ENCODE measurements around the gene GRIK4. TPM values are rescaled to one million over a fixed set of nuclear protein-coding genes. Genes with fewer than 3 reads are reported as not detected.

GRIK4 gene
- total and polyA plus RNA-seq, 2 donors (not counting 1 experiment from before 2014, with no cell fraction given), result 0.12 to 0.27 TPM

DNA sequence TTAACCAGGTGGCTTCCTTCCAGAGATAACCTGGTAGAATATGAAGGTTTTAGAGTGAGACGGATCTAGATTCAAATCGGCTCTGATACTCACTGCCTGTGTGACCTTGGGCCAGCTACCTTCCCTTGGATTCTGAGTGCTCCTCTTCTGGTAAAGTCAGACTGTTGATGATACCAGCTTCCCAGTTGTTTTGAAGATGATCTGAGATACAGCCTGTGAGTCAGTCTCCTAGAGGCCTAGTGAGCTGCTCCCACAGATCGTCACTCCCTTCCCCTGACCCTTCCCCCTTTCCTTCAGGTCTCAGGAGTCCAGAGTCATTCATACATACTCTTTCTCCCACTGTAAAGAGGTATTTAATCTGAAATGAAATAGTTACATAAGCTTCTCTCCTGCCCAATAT is 207.8 kb downstream of the GRIK4 start:
- no peak overlapping the region for H3K4me2 ChIP-seq (replicated peaks; ENCODE audit: low read depth, low read length, poor library complexity, severe bottlenecking)
- Mint-ChIP-seq H3K9me3 (ENCODE audit: insufficient read depth) (no peaks in the 10 kb centered on the region), H3K27ac (no peak overlapping the region), H3K4me1 (peaks cover 6% of the 10 kb centered on the region), H3K4me3 (no peak overlapping the region), H3K27me3 (peaks cover 27% of the 10 kb centered on the region)
- H3K27ac ChIP-seq (ENCODE audit: low read length in 2 of 2), result no peak overlapping the region
- no CpG with 5 or more reads among the region's 3 CpGs for WGBS (ENCODE audit: insufficient coverage)
- H3K36me3 ChIP-seq (replicated peaks in 1 of 2; ENCODE audit: control extremely low read depth in 1 of 2, control insufficient read depth in 1 of 2, extremely low read depth in 1 of 2, insufficient read depth in 2 of 2, low read length in 1 of 2), result no peaks in the 10 kb centered on the region
- H3K4me3 ChIP-seq (ENCODE audit: control extremely low read depth in 1 of 5, extremely low read depth in 1 of 5, insufficient read depth in 1 of 5, low read depth in 2 of 5, low read length in 4 of 5), result no peak overlapping the region
- no peak for DNase-seq
- no peak overlapping the region for H2AFZ ChIP-seq (ENCODE audit: insufficient read depth, low read depth, low read length, poor library complexity, severe bottlenecking)
- H3K4me1 ChIP-seq (ENCODE audit: control insufficient read depth in 2 of 2, insufficient read depth in 2 of 2, low read length in 2 of 2), result peaks cover 0 to 8% of the 10 kb centered on the region in 2 donors
- ATAC-seq (ENCODE audit: low read depth), result no peak
- ChIA-PET CTCF (interaction anchor here (0.6 kb wide), 1 partner anchor 548 kb away, joined by 6 read pairs; no protein-coding TSS in a partner anchor), POLR2A (no interaction called here)
- H3K79me2 ChIP-seq (ENCODE audit: control insufficient read depth, insufficient read depth, low read length), result no peaks in the 10 kb centered on the region
- TF ChIP-seq, protein P1, sequence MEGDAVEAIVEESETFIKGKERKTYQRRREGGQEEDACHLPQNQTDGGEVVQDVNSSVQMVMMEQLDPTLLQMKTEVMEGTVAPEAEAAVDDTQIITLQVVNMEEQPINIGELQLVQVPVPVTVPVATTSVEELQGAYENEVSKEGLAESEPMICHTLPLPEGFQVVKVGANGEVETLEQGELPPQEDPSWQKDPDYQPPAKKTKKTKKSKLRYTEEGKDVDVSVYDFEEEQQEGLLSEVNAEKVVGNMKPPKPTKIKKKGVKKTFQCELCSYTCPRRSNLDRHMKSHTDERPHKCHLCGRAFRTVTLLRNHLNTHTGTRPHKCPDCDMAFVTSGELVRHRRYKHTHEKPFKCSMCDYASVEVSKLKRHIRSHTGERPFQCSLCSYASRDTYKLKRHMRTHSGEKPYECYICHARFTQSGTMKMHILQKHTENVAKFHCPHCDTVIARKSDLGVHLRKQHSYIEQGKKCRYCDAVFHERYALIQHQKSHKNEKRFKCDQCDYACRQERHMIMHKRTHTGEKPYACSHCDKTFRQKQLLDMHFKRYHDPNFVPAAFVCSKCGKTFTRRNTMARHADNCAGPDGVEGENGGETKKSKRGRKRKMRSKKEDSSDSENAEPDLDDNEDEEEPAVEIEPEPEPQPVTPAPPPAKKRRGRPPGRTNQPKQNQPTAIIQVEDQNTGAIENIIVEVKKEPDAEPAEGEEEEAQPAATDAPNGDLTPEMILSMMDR (IDR thresholded peaks at IDR 0.05), result no peak
- no peak for TF ChIP-seq EZH2 (IDR thresholded peaks at IDR 0.05; ENCODE audit: borderline replicate concordance, insufficient read depth, low read depth, low read length, poor library complexity, severe bottlenecking)
- H3K27me3 ChIP-seq (replicated peaks in 1 of 4; ENCODE audit: control extremely low read depth in 1 of 4, control insufficient read depth in 3 of 4, insufficient read depth in 4 of 4, low read length in 3 of 4), result peaks cover 0 to 2% (median 0%) of the 10 kb centered on the region in 4 experiments
- H4K20me1 ChIP-seq (ENCODE audit: control insufficient read depth, insufficient read depth, low read length, poor library complexity, severe bottlenecking), result no peaks in the 10 kb centered on the region
- intact Hi-C loops (cut with micrococcal nuclease), result no loop called here
- H3K9me3 ChIP-seq (ENCODE audit: control extremely low read depth in 1 of 3, control insufficient read depth in 2 of 3, insufficient read depth in 1 of 3, low read length in 2 of 3), result no peaks in the 10 kb centered on the region
- H3K9ac ChIP-seq (ENCODE audit: low read length), result no peak overlapping the region

- CTCF ChIA-PET, result no interaction called here
- POLR2A ChIA-PET, result no interaction called here
- no peaks in the 10 kb centered on the region for H3K36me3 ChIP-seq (replicated peaks in 1 of 2; ENCODE audit: control extremely low read depth in 1 of 2, control insufficient read depth in 1 of 2, extremely low read depth in 1 of 2, insufficient read depth in 2 of 2, low read length in 1 of 2)
- Mint-ChIP-seq H3K27ac (no peak overlapping the region), H3K4me1 (no peaks in the 10 kb centered on the region), H3K9me3 (ENCODE audit: insufficient read depth) (no peaks in the 10 kb centered on the region), H3K27me3 (peaks cover 23% of the 10 kb centered on the region), H3K4me3 (no peak overlapping the region)
- intact Hi-C loops (cut with micrococcal nuclease), result no loop called here
- no peaks in the 10 kb centered on the region for H3K9me3 ChIP-seq (ENCODE audit: control extremely low read depth in 1 of 3, control insufficient read depth in 2 of 3, insufficient read depth in 1 of 3, low read length in 2 of 3)
- H3K4me1 ChIP-seq (ENCODE audit: control insufficient read depth in 2 of 2, insufficient read depth in 2 of 2, low read length in 2 of 2), result no peaks in the 10 kb centered on the region
- H3K79me2 ChIP-seq (ENCODE audit: control insufficient read depth, insufficient read depth, low read length), result no peaks in the 10 kb centered on the region
- no peak overlapping the region for H3K4me3 ChIP-seq (ENCODE audit: control extremely low read depth in 1 of 5, extremely low read depth in 1 of 5, insufficient read depth in 1 of 5, low read depth in 2 of 5, low read length in 4 of 5)
- H3K27me3 ChIP-seq (replicated peaks in 1 of 4; ENCODE audit: control extremely low read depth in 1 of 4, control insufficient read depth in 3 of 4, insufficient read depth in 4 of 4, low read length in 3 of 4), result peaks cover 0 to 2% (median 0%) of the 10 kb centered on the region in 4 experiments
- no peak for TF ChIP-seq EZH2 (IDR thresholded peaks at IDR 0.05; ENCODE audit: borderline replicate concordance, insufficient read depth, low read depth, low read length, poor library complexity, severe bottlenecking)
- TF ChIP-seq, protein P1 (IDR thresholded peaks at IDR 0.05), result no peak
- no peak overlapping the region for H3K27ac ChIP-seq (ENCODE audit: low read length in 2 of 2)
- no peak for DNase-seq
- no peak overlapping the region for H2AFZ ChIP-seq (ENCODE audit: insufficient read depth, low read depth, low read length, poor library complexity, severe bottlenecking)
- no CpG with 5 or more reads among the region's 1 CpG for WGBS (ENCODE audit: insufficient coverage)
- no peaks in the 10 kb centered on the region for H4K20me1 ChIP-seq (ENCODE audit: control insufficient read depth, insufficient read depth, low read length, poor library complexity, severe bottlenecking)
- H3K9ac ChIP-seq (ENCODE audit: low read length), result no peak overlapping the region
- no peak overlapping the region for H3K4me2 ChIP-seq (replicated peaks; ENCODE audit: low read depth, low read length, poor library complexity, severe bottlenecking)
- ATAC-seq (ENCODE audit: low read depth), result no peak
Measured at GRCh38 chr11:120720760-120721159, 209.2 kb downstream of the GRIK4 start.
